H1 (cell line): ENCODE measurements around the gene BABAM2. TPM values are rescaled to one million over a fixed set of nuclear protein-coding genes. Genes with fewer than 3 reads are reported as not detected.

Experiments
- CTCF ChIA-PET: fragments of 300-600 bp; sonication (Branson Sonifier 250); formaldehyde crosslinking; loops from one replicate; lab custom pipeline; 2021; ENCODE audit not compliant: partially characterized antibody; lab: Charles Lee
- POLR2A ChIA-PET: fragments of 300-600 bp; sonication (Branson Sonifier 250); formaldehyde crosslinking; loops from one replicate; lab custom pipeline; 2021; ENCODE audit warnings: inconsistent platforms; ENCODE audit not compliant: partially characterized antibody; lab: Charles Lee
- DNase-seq, 2 experiments: peaks; one replicate each; pipeline versions ENCODE4 v3.0.0 to v3.0.0-alpha.2; 2010 to 2022; ENCODE audit warnings: low spot score in 2 of 2, low read depth in 1 of 2, mixed read lengths in 1 of 2
- FAIRE-seq: peaks from 2 replicates; lab custom pipeline; 2011; peaks lifted over from hg19 to GRCh38; lab: Jason Lieb, UNC
- H2AFZ ChIP-seq: 2 replicates; pipeline ENCODE4 v1.8.1; 2012; ENCODE audit warnings: low read length, inconsistent platforms
- H2AK5ac ChIP-seq: 2 replicates; pipeline ENCODE4 v1.6.1; 2013; ENCODE audit warnings: low read depth, low read length
- H2BK120ac ChIP-seq: replicated peaks from 2 replicates; pipeline ENCODE3; 2013; ENCODE audit warnings: low read depth, low read length, inconsistent platforms
- H2BK12ac ChIP-seq: 2 replicates; pipeline ENCODE4 v1.6.1; 2013; ENCODE audit warnings: low read depth, low read length
- H2BK15ac ChIP-seq: 2 replicates; pipeline ENCODE4 v1.6.1; 2013; ENCODE audit warnings: low read length
- H2BK20ac ChIP-seq: 2 replicates; pipeline ENCODE4 v1.6.1; 2013; ENCODE audit warnings: low read length
- H2BK5ac ChIP-seq: 2 replicates; pipeline ENCODE4 v1.6.1; 2013; ENCODE audit warnings: low read depth, low read length
- H3K14ac ChIP-seq: 2 replicates; pipeline ENCODE4 v1.6.1; 2013; ENCODE audit warnings: inconsistent platforms; ENCODE audit not compliant: insufficient read length
- H3K18ac ChIP-seq: 2 replicates; pipeline ENCODE4 v1.6.1; 2013; ENCODE audit warnings: low read length; ENCODE audit errors: extremely low read depth
- H3K23ac ChIP-seq: 2 replicates; pipeline ENCODE4 v1.6.1; 2013; ENCODE audit warnings: inconsistent platforms; ENCODE audit not compliant: insufficient read length
- H3K23me2 ChIP-seq: 2 replicates; pipeline ENCODE4 v1.6.1; 2013; ENCODE audit warnings: low read depth, low read length
- H3K27ac ChIP-seq: 2 replicates; pipeline ENCODE4 v1.6.1; 2011; ENCODE audit warnings: low read depth, low read length, inconsistent platforms
- H3K27me3 ChIP-seq, 4 experiments: replicated peaks in 1 of 4; 1 replicate in 1 of 4; 2 replicates in 3 of 4; pipeline versions ENCODE4 v1.6.1 to v1.8.1; 2011 to 2013; ENCODE audit warnings: low read length in 3 of 4, mild to moderate bottlenecking in 3 of 4, inconsistent platforms in 2 of 4, mixed read lengths in 2 of 4, moderate library complexity in 1 of 4; ENCODE audit not compliant: control insufficient read depth in 3 of 4, insufficient read depth in 3 of 4; ENCODE audit errors: extremely low read depth in 1 of 4
- H3K36me3 ChIP-seq, 4 experiments: 2 replicates each; pipeline versions ENCODE4 v1.6.1 to v1.8.1; 2011 to 2013; ENCODE audit warnings: mild to moderate bottlenecking in 4 of 4, low read length in 3 of 4, moderate library complexity in 2 of 4, control low read depth in 1 of 4, inconsistent platforms in 1 of 4; ENCODE audit not compliant: insufficient read depth in 4 of 4, control insufficient read depth in 2 of 4
- H3K4ac ChIP-seq: replicated peaks from 2 replicates; pipeline ENCODE3; 2013; ENCODE audit warnings: low read length, low read depth, mixed read lengths, inconsistent platforms; ENCODE audit not compliant: insufficient read length
- H3K4me1 ChIP-seq, 4 experiments: replicated peaks in 1 of 4; 1 replicate in 1 of 4; 2 replicates in 3 of 4; pipeline versions ENCODE4 v1.6.1 to v1.8.1; 2011 to 2013; ENCODE audit warnings: low read length in 3 of 4, inconsistent platforms in 2 of 4, mixed read lengths in 1 of 4; ENCODE audit not compliant: insufficient read depth in 4 of 4, control insufficient read depth in 3 of 4
- H3K4me2 ChIP-seq, 2 experiments: 2 replicates each; pipeline versions ENCODE4 v1.6.1 to v1.8.1; 2011 to 2013; ENCODE audit warnings: low read depth in 2 of 2, low read length in 2 of 2, control low read depth in 1 of 2, inconsistent platforms in 1 of 2, mild to moderate bottlenecking in 1 of 2; ENCODE audit not compliant: insufficient read depth in 1 of 2
- H3K4me3 ChIP-seq, 4 experiments: fragments of 200-600, 300-600 bp in 1 of 4; sonication (generic), shearing (Covaris generic), sonication (Bioruptor Twin) in 1 of 4; 2 replicates each; pipeline versions ENCODE4 v1.5.1 to v1.8.1; 2011 to 2016; ENCODE audit warnings: low read length in 4 of 4, low read depth in 3 of 4, control low read depth in 2 of 4, inconsistent platforms in 2 of 4, mild to moderate bottlenecking in 2 of 4, mixed read lengths in 1 of 4, moderate library complexity in 1 of 4; ENCODE audit not compliant: insufficient read depth in 2 of 4; ENCODE audit errors: extremely low read depth in 1 of 4
- H3K56ac ChIP-seq: replicated peaks from 2 replicates; pipeline ENCODE3; 2013; ENCODE audit warnings: low read depth, mild to moderate bottlenecking, mixed read lengths, low read length, inconsistent platforms; ENCODE audit not compliant: insufficient read length
- H3K79me1 ChIP-seq: 2 replicates; pipeline ENCODE4 v1.6.1; 2013; ENCODE audit warnings: low read depth, low read length, control low read depth
- H3K79me2 ChIP-seq, 2 experiments: 2 replicates each; pipeline versions ENCODE4 v1.6.1 to v1.8.1; 2012 to 2013; ENCODE audit warnings: low read length in 2 of 2, mild to moderate bottlenecking in 2 of 2, inconsistent platforms in 1 of 2; ENCODE audit not compliant: insufficient read depth in 2 of 2, control insufficient read depth in 1 of 2
- H3K9ac ChIP-seq, 4 experiments: replicated peaks in 1 of 4; 1 replicate in 1 of 4; 2 replicates in 3 of 4; pipeline versions ENCODE4 v1.6.1 to v1.8.1; 2011 to 2013; ENCODE audit warnings: low read depth in 3 of 4, low read length in 3 of 4, control low read depth in 2 of 4, mild to moderate bottlenecking in 2 of 4, moderate library complexity in 2 of 4, inconsistent platforms in 1 of 4; ENCODE audit errors: extremely low read depth in 1 of 4
- H3K9me3 ChIP-seq, 2 experiments: 2 replicates each; pipeline versions ENCODE4 v1.6.1 to v1.8.1; 2012 to 2013; ENCODE audit warnings: mild to moderate bottlenecking in 2 of 2, moderate library complexity in 2 of 2, control low read depth in 1 of 2, inconsistent platforms in 1 of 2, low read depth in 1 of 2, low read length in 1 of 2, mixed read lengths in 1 of 2; ENCODE audit not compliant: insufficient read depth in 2 of 2
- H4K20me1 ChIP-seq, 2 experiments: replicated peaks in 1 of 2; 2 replicates each; pipeline versions ENCODE3 to v1.8.1; 2011 to 2013; ENCODE audit warnings: inconsistent platforms in 2 of 2, low read length in 2 of 2, mild to moderate bottlenecking in 1 of 2; ENCODE audit not compliant: insufficient read depth in 2 of 2, control insufficient read depth in 1 of 2
- H4K5ac ChIP-seq: 2 replicates; pipeline ENCODE4 v1.6.1; 2013; ENCODE audit warnings: low read length, low read depth, mixed read lengths, inconsistent platforms; ENCODE audit not compliant: insufficient read length
- H4K8ac ChIP-seq: 2 replicates; pipeline ENCODE4 v1.8.0; 2013; ENCODE audit warnings: mild to moderate bottlenecking, moderate library complexity, low read length, inconsistent platforms; ENCODE audit not compliant: insufficient read depth; ENCODE audit errors: extremely low read depth
- H4K91ac ChIP-seq: replicated peaks from 2 replicates; pipeline ENCODE3; 2013; ENCODE audit warnings: low read length, mixed read lengths, inconsistent platforms; ENCODE audit not compliant: insufficient read length
- CBX8 ChIP-seq: fragments of 300-800, 300-1000 bp; sonication (generic); IDR thresholded peaks from 2 replicates; pipeline ENCODE4 v1.7.1; 2016; ENCODE audit warnings: low read depth, low read length, borderline replicate concordance
- WGBS, 2 experiments: shearing (Covaris generic) in 1 of 2; methylation state at CpG; one replicate each; pipeline versions ENCODE4 v1.1.6 to v1.1.7; 2013 to 2015; ENCODE audit warnings: low lambda C conversion rate in 2 of 2, mixed read lengths in 2 of 2, inconsistent platforms in 1 of 2, low coverage in 1 of 2, missing lambda C conversion rate in 1 of 2; ENCODE audit not compliant: insufficient replicate concordance in 2 of 2, insufficient coverage in 1 of 2, insufficient read length in 1 of 2; ENCODE audit errors: extremely low coverage in 1 of 2, missing lambda C conversion rate in 1 of 2; 5-methylcytosine and 5-hydroxymethylcytosine counted together
- polyA plus RNA-seq, 7 experiments: library from polyadenylated mRNA; depleted of rRNA in 3 of 7; stranded (reverse) in 5 of 7; unstranded in 2 of 7; fragments of >200 nt in 5 of 7; fragments of 200-250 nt in 2 of 7; gene quantifications; 1 replicate in 5 of 7; 2 replicates in 1 of 7; 4 replicates in 1 of 7; pipeline versions ENCODE4 v1.2.1 to v1.2.3, GENCODE V29; 2011 to 2013; ENCODE audit warnings: missing spikeins in 2 of 7, mixed read lengths in 2 of 7
- total RNA-seq: library from RNA; stranded (reverse); fragmentation: NEBNext Ultra II Directional; extraction: Animal tissue kit (Norgen Biotek cat#: 25700); gene quantifications from 2 replicates; pipeline ENCODE4 v1.2.1, GENCODE V29; 2021

BABAM2 gene
- total and polyA plus RNA-seq, 2 of the 8 experiments (the other 6 are each of a cell fraction or from before 2014, with no cell fraction given), result 15.8 to 20.9 TPM

DNA sequence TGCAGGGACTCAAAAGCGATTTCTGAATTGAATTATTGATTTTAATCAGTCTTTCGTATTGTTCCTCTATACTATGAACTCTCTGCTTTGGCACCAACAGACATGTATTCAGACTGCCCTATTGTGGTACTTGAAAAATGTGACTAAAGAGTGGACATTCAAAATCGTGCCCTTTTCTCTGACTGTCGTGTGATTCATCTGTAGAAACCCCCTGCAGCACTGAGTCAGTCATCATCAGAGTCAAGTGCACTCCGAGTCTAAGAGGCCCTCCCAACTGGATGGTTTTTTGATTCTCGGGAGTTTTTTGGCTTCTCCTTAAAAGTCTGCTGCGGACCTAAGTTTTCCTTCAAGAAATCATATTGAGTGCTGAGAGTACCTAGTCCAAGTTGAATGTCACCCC lies 405.7 kb downstream of the BABAM2 start:
- Histone ChIP-seq H3K56ac (no peak overlapping the region), H3K27ac (no peak overlapping the region), H2BK20ac (no peak overlapping the region), H3K9ac (no peak overlapping the region), H3K79me2 (no peaks in the 10 kb centered on the region), H2BK120ac (no peak overlapping the region), H2AFZ (no peak overlapping the region), H3K18ac (no peak overlapping the region), H2BK5ac (no peak overlapping the region), H3K36me3 (no peaks in the 10 kb centered on the region), H4K20me1 (no peaks in the 10 kb centered on the region), H3K14ac (no peak overlapping the region), H3K9me3 (no peaks in the 10 kb centered on the region), H3K27me3 (no peaks in the 10 kb centered on the region), H2AK5ac (no peak overlapping the region), H2BK12ac (no peak overlapping the region), H3K4ac (no peak overlapping the region), H3K4me1 (peaks cover 0 to 3% (median 3%) of the 10 kb centered on the region in 4 experiments; a peak in 4 of 7 replicates), H3K23me2 (no peaks in the 10 kb centered on the region), H4K5ac (no peak overlapping the region), H3K4me2 (no peak overlapping the region), H3K23ac (no peak overlapping the region), H4K91ac (no peak overlapping the region), H2BK15ac (no peak overlapping the region), H3K4me3 (no peak overlapping the region), H3K79me1 (no peaks in the 10 kb centered on the region), H4K8ac (no peak overlapping the region)
- DNase-seq, result no peak
- no peak for FAIRE-seq
- no peak for TF ChIP-seq CBX8
- CTCF ChIA-PET, result no interaction called here
- 90% methylated on average over 7 of the region's 7 CpGs; no CpG with 5 or more reads in 1 of the 2 experiments for WGBS, 2 experiments
- POLR2A ChIA-PET, result no interaction called here
